Smooth muscle cell of the brain vasculature (primary cell): ENCODE data around the gene EVI5.
"Not testable (repeated sequence)": the region's sequence is repeated elsewhere in the genome, so short reads cannot be mapped to it uniquely, and the experiment has no call there.

Experiments
- DNase-seq: peaks from one replicate; pipeline ENCODE4 v3.0.0-alpha.2; 2012; ENCODE audit warnings: low read depth, low spot score

Gene EVI5

DNA sequence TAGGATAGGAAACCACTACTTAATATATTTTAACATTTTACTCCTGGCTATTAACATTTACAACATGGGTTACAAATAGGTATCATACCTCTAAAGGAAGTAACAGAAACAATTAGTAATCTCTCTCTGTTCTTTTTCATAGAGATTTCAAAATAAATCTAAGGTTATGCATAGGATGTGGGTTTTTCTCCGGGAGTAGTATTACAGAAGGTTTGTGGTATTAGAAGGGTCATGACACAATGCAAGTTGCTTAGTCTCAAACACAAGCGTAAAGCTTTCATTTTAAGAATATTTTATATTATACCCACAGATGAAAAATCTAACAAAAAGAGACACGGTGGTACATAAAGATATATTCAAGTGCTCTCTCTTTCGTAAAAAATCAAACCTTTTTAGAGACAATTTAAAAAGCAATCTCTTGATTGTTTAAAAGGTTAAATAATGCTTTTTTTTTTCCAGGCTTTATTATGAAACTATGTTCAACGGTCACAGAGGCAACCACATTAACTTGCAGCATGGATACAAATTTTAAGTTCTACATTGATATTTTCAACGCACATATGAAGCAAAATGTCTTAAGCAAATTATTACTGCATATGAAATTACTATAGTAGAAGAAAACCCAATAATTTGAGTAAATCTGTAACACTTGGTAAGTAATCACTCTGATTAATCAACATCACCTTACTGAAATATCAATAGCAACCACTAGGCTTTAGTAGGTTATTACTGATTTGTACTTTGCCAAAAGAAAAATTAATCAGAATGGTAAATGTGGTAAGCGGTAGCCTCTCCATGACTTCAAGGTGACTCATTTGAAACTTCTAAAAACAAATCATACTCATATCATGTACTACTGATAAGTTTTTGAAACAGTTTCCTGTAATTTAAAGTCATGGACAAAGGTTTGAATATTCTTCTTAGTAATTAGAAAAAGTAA, 200.8 kb downstream of the EVI5 start:
- DNase-seq, result no peak

DNA sequence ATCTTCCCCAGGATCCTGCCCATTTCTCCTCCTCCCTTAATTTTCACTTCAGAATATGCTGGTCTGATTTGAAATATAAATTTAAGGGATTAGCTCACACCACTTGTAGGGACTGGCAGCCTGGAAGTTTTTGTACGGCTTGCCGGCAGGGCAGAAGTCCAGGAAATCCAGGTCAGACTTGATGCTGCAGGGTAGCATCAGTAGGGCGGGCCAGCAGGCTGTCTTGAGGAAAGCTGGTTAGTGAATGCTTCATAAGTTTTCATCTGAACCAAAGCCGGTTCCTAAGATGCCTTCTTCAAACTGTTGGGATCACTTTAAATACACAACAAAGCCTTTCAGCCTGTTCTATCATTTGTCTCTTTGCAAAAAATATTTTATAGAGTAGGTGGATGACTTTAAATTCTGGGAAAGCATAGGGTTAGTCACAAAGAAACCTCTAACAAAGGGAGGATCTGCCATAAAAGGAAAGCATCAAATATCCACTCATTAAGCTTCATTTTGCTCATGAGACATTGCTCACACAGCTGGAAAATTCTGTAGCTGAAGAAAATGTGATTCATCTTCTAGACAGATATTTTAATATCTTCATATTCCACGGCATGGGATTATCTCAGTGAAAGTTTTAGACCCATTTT, 207.5 kb downstream of the EVI5 start:
- no peak for DNase-seq

DNA sequence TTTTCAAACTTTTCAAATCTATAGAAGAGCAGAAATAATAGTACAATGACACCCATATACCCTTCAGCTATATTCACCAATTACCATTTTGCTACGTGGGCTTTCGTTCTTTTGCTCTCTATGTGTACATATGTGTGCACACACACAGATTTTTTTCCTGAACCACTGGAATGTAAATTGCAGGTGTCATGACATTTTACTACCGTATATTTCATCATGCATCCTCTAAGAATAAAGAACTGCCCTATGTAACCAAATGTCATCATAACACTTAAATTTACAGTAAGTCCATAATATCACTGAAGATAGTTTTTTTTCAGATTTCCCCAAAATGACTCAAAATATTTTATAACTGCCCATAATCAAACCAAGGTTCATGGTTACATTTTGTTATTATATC, 209.8 kb downstream of the EVI5 start:
- no peak for DNase-seq

DNA sequence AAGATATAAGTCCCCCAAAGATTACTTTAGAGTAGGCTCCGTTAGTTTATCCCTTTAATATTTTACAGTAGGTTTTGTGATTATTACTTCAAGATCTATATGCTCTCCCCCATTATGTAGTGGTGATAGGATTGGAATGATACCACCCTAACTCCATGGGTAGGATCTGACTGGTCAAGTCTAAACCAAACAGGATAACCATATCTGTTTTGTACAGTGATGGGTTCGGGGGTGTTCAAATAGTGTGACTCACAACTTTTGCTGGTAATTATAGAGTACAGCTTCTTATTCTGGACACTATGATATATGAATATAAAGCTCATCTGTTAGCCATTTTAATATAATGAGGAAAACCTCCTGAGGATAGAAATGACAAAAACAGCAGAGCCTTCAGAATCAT, 212.4 kb downstream of the EVI5 start:
- DNase-seq, result no peak

DNA sequence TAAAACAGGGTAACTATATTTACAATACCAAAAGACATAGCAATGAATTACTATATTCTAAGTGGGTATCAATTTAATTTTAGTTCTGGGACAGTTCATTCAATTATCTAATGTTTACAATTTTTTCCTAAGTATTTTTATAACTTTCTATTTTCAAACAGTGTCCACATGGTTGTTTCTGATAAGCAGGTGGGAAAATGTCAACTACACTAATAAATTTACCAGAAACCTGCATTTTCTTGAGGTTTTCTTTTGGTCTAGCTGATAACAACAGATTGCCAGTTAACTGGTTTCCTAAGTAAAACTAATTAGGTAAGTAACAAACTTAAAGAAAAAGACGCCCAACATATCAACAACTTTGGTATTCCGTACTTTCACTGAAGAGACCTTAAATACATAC, 213.3 kb downstream of the EVI5 start:
- no peak for DNase-seq

DNA sequence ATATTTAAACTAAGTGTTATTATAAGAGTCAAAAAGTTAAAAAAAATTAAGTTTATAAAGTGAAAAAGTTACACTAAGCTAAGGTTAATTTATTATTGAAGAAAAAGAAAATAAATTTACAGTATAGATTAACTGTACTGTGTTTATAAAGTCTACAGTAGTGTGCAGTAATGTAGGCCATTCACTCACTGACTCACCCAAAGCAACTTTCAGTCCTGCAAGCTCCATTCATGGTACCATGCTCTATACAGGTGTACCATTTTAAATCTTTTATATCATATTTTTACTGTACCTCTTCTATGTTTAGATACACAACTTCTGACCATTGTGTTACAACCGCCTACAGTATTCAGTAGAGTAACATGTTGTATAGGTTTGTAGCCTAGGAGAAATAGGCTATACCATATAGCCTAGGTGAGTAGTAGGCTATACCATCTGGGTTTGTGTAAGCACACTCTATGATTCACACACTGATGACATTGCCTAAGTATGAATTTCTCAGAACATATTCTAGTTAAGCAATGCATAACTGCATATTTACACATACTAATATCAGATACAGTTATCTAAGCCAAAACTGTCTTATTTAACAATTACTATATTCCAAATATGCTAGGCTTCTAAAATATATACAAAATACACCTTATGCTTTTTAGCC, 217.6 kb downstream of the EVI5 start:
- DNase-seq, result no peak

DNA sequence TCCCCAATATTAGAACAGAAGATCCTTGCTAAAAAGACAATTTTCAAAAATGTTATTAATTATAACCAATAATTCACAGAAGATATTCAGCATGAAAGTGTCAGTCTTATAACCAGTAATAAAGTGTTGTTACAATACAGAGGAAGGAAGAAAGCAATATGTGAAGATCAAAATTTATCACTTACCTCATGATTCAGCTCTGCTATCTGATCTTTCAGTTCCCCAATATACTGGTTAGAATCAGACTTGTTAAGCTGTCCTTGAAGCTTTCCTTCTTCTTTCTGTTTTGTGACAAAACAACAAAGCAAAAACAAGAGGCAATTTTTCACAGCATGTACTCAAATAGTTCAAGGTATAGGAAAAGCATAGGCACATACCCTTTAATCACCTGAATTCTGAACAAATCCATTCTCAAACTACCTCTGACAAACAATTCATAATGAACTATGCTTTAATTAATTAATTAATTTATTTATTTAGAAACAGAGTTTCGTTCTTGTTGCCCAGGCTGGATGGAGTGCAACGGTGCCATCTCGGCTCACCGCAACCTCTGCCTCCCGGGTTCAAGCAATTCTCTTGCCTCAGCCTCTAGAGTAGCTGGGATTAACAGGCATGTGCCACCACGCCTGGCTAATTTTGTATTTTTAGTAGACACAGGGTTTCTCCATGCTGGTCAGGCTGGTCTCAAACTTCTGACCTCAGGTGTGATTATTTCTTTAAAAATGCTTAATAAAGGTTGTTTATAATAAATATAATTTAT, 221.3 kb downstream of the EVI5 start:
- no peak for DNase-seq

DNA sequence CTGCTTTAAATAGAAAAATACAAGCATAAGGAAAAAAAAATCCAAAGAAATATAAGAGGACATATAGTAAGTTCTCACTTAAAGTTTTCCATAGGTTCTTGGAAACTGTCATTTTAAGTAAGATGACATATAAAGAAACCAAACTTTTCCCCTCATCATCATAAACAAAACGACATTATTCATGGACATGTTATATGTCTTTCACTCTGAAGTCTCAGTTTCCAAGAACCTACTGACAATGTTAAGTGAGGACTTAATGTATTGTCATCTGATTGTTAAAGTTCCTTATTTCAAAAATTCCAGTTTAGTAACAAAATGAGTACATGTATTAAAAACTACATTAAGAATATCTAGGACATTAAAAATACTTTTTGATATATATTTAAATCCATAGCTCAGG, 228.6 kb downstream of the EVI5 start:
- DNase-seq, result no peak

DNA sequence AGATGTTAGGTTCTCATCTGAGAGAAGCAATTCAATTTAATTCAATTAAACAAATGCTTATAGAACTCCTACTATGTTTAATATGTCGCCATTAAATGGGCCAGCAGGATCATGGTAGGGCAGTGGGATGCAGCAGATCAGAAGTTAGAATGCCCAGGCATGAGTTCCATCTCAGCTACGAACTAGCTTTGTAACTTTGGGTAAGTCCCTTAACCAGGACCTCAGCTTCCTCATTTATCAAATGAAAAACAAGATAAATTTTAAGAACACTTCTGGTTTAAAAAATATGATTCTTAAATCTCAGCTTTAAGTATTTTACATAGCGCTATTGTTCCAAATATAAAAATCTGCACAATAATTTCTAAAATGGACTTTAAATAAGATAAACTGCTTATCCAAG, 230.7 kb downstream of the EVI5 start:
- no peak for DNase-seq

DNA sequence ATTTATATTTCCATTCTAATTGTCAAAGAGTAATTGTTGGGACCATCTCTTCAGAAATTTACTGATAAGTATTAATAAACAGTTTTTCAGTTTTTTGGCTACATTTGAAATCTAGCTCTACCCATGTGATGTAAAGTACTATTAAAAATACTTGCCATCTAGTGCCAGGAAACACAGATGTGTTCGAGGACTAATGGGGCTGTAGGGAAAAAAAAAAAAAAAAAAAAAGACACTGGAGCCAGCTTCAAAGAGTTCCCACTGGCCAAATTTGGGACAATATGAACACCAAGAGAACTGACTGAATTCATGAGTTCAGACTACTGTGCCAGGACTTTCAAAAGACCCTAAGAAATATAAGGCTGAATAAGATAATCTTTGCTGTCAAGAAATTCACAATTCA, 233.0 kb downstream of the EVI5 start:
- DNase-seq, result no peak

DNA sequence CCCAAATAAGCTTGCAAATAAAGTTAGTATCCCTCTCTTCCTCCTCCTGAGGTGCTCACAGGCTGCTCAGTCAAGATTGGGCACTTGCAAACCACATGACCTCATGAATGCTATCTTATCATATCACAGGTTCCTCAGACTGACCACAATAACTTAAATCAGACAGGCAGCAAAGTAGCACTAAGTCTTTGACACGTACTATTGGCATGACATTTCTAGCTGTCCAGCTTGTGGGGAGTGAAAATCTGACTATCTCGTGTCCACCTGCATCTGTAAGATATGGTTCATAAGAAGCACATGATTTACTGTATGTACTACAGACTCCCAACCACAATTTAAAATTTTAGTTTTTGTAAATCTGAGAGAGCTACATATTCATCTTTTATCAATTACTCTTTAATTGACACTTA, 240.1 kb downstream of the EVI5 start:
- no peak for DNase-seq

DNA sequence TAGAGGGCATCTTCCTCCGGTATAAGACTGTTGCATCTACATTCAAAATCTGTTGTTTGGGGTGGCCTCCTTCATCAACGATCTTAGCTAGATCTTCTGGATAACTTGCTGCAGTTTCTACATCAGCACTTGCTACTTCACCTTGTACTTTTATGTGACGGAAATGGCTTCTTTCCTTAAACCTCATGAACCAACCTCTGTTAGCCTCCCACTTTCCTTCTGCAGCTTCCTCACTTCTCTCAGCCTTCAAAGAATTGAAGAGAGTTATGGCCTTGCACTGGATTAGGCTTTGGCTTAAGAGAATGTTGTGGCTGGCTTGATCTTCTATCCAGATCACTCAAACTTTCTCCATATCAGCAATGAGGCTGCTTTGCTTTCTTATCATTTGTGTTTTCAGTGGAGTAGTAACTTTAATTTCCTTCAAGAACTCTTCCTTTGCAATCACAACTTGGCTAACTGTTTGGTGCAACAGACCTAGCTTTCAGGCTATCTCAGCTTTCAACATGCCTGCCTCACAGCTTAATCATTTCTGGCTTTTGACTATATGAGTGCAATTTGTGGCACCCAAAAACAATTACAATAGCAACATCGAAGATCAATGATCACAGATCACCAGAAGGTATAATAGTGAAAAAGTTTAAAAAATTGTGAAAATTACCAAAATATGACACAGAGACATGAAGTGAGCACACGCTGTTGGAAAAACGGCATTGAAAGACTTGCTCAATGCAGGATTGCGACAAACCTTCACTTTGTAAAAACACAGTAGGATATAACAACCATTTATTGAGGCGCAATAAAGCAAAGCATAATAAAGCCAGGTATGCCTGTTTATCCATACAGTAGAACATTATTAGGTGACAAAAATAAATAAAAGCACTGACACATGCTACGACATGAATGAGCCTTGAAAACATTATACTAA, 241.5 kb downstream of the EVI5 start:
- DNase-seq, result no peak

DNA sequence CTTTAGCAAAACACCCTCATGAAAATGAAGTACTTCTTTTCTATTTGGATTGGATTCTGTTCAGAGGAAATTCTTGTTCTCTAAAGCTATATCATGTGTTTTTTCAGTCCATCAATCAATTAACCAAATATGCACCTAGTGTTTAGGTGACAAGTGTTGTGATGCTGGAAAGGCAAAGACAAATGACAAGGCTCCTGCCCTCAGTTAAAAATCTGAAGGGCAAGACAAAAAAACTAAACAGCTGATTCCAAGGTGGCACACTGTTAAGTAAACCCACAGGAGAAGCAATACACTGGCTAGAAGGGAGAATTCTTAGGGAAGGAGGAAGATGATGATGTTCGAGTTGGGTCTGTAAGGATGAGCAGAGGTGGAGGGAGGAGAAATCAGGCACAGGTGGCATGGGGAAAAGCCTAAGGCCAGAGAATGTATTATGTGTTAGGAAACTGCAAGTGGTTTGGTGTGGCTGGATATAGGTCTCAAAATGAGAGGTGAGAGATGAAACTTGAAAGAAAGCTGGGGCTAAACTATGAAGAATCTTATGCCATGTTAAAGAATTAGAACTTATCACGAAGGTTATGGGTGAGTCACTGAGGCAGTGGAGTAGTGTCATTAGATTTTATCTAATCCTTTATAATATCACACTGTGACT, 246.4 kb downstream of the EVI5 start:
- no peak for DNase-seq

DNA sequence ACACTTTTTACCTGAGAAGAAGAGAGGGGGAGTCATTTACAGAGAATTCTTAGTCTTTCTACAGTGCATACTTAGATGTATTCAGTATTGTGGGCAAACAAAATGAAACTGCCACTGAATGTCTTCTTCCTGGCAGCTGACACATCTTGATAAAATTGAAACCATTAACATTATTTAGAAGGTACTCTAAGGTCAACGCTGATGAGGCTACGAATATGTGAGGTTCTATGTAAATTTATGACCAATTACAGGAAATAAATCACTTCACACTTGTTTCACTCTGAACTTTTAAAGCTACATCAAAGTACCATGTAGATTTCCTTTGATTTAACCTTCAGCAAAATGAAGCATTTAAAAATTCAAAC, 246.9 kb downstream of the EVI5 start:
- no peak for DNase-seq

DNA sequence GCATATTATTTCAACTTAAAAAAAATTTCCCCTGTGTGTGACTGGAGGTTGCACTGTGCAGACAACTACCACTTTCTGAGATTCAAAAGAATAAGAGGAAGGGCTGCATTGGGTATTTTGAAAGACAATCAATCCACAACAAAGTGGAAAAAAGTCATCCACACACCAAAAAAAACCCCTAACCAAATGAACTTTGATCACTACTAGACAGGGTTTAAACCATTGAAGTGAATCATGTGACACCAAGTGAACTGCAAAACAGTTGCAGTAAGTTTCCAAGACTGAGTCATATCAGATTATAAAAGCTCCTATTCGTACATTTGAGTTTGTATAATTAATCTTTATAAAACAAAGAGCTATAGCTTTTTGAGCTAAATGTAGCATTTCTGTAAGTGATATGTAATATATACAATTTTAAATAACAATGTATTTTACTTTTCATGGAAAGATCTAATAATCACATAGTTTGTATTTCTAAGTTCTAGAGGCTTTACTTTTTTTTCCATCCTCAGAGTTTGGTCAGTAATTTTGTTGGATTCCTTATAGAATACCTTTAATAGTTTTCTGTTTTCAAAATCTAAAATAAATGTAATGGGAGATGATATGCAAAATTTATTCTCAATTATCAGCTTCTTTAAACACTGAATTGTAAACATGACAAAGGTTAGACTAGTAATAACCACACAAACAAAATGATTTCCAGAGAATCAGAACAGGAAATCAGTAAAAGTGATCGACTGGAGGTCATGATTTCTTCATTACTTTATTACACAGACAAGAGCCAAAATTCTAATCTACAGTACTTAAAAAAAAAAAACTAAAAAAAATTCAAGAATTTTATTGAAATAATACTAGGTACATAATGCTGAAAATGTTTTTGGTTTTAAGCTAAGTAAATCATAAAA, 247.7 kb downstream of the EVI5 start:
- DNase-seq, result no peak

DNA sequence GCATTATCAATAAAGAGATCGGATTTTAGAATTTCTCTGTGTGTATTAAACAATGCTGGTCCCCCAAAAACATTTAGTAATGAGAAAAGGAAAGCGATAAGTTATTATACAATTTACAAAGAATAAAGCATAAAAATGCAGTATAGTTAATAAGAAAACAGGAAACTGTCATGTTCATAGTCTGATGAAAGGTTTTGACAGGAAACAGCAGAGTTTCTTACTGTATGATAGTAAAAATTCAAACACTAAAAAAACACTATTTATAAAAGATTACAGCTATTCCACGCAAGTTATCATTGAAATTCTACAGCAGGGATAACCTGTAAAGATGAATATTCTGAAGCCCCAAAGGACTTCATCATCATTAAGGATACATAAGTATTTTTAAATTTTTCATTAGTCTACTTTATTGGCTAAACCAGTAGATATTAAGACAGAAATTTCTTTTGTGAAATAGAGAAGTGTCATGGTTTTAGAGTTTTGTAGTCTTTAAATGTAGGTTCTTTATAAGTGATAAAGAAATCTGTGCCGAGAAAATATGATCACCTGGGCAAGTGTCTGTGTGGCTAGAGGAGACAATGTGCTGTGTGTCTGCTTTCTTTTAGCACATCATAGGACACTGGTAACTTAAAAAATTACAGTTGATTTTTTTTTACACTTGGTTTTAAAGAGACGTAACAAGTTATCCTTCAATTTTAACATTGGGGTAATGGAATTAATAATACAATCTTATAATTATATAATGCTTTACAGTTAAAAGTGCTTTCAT, 248.5 kb downstream of the EVI5 start:
- no peak for DNase-seq

DNA sequence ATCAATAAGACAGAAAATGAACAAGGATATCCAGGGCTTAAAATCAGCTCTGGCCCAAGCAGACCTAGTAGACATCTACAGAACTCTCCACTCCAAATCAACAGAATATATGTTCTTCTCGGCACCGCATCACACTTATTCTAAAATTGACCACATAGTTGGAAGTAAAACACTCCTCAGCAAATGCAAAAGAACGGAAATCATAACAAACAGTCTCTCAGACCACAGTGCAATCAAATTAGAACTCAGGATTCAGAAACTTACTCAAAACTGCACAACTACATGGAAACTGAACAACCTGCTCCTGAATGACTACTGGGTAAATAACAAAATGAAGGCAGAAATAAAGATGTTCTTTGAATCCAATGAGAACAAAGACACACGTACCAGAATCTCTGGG, 252.5 kb downstream of the EVI5 start:
- DNase-seq, result not testable (repeated sequence)

DNA sequence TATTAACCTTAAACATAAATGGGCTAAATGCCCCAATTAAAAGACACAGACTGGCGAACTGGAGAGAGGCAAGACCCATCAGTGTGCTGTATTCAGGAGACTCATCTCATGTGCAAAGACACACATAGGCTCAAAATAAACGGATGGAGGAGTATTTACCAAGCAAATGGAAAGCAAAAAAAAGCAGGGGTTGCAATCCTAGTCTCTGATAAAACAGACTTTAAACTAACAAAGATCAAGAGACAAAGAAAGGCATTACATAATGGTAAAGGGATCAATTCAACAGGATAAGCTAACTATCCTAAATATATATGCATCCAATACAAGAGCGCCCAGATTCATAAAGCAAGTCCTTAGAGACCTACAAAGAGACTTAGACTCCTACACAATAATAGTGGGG, 253.0 kb downstream of the EVI5 start:
- not testable (repeated sequence) for DNase-seq

DNA sequence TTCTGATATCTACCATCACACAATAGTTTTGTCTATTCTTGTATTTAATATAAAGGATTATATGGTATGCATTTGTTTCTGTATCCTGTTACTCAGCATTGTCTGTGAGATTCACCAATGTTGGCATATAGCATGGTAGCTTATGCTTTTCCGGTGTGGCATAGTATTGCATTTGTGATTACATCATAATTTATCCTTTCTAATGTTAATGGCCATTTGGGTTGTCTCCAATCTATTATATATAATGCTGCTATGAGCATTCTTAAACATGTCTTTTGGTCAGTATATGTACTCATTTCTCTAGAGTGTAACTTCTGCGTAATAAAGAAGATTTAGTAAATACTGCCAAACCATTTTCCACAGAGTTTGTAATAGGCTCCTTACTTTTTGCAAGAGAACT, 257.2 kb downstream of the EVI5 start:
- DNase-seq, result no peak
